GM12878 (cell line): ENCODE results near the gene PROSER2. TPM values are rescaled to one million over a fixed set of nuclear protein-coding genes. Genes with fewer than 3 reads are reported as not detected.

Experiments
- ATAC-seq: fragments of 200-7000 bp; cut with Tn5 transposase; 3 replicates; pipeline ENCODE4 v1.9.1; 2020; ENCODE audit warnings: mild to moderate bottlenecking, moderate library complexity
- BruUV-seq: library from RNA; stranded (reverse); fragments of 400-500 nt; replicated peaks from 2 replicates; lab custom pipeline; 2021; lab: Mats Ljungman, UMichigan
- CTCF ChIA-PET: fragments of 300-600 bp; sonication (Branson Sonifier 250); formaldehyde crosslinking; extraction: SDS; loops from one replicate; lab custom pipeline; 2021; ENCODE audit warnings: inconsistent platforms; lab: Yijun Ruan, JAX
- POLR2A ChIA-PET: fragments of 350-600 bp; formaldehyde crosslinking; extraction: SDS; loops from one replicate; lab custom pipeline; 2021; ENCODE audit warnings: inconsistent platforms; lab: Charles Lee
- RAD21 ChIA-PET: fragments of 300-600 bp; sonication (Branson Sonifier 250); formaldehyde crosslinking; loops from one replicate; lab custom pipeline; 2023; ENCODE audit warnings: antibody characterized with exemption; ENCODE audit not compliant: unreplicated experiment; lab: Charles Lee
- SMC1A ChIA-PET: fragments of 300-600 bp; sonication (Branson Sonifier 250); formaldehyde crosslinking; loops from one replicate; lab custom pipeline; 2023; ENCODE audit not compliant: unreplicated experiment, uncharacterized antibody; lab: Charles Lee
- DNase-seq: peaks from one replicate; pipeline ENCODE4 v3.0.0-alpha.2; 2011; ENCODE audit warnings: low read depth, low spot score
- FAIRE-seq: peaks from 3 replicates; lab custom pipeline; 2011; peaks lifted over from hg19 to GRCh38; lab: Jason Lieb, UNC
- H2AFZ ChIP-seq: 2 replicates; pipeline ENCODE4 v1.6.0; 2011; ENCODE audit warnings: low read depth, low read length, control low read depth; ENCODE audit not compliant: control insufficient read depth
- H3K27ac ChIP-seq: 2 replicates; pipeline ENCODE4 v1.5.1; 2011; ENCODE audit warnings: control low read depth; ENCODE audit not compliant: control insufficient read depth, insufficient read depth
- H3K27me3 ChIP-seq, 2 experiments: replicated peaks in 1 of 2; 2 replicates each; pipeline versions ENCODE4 v1.6.0 to v1.6.1; 2011; ENCODE audit warnings: low read length in 1 of 2; ENCODE audit not compliant: control insufficient read depth in 2 of 2, insufficient read depth in 2 of 2
- H3K36me3 ChIP-seq, 2 experiments: 2 replicates each; pipeline ENCODE4 v1.5.1; 2011; ENCODE audit warnings: low read length in 1 of 2; ENCODE audit not compliant: control insufficient read depth in 2 of 2, insufficient read depth in 2 of 2
- H3K4me1 ChIP-seq: 2 replicates; pipeline ENCODE4 v1.6.1; 2011; ENCODE audit warnings: mild to moderate bottlenecking, low read length, moderate library complexity, mixed read lengths; ENCODE audit not compliant: control insufficient read depth, insufficient read depth
- H3K4me2 ChIP-seq: 2 replicates; pipeline ENCODE4 v1.6.0; 2011; ENCODE audit warnings: control low read depth; ENCODE audit not compliant: control insufficient read depth, insufficient read depth
- H3K4me3 ChIP-seq: fragments of 200-600 bp; sonication (generic); 2 replicates; pipeline ENCODE4 v1.5.1; 2016
- H3K79me2 ChIP-seq: 2 replicates; pipeline ENCODE4 v1.6.0; 2011; ENCODE audit warnings: low read length; ENCODE audit not compliant: control insufficient read depth, insufficient read depth
- H3K9ac ChIP-seq: 2 replicates; pipeline ENCODE4 v1.8.0; 2011; ENCODE audit warnings: low read length, control low read depth, mixed read lengths; ENCODE audit not compliant: control insufficient read depth, insufficient read depth
- H3K9me3 ChIP-seq: replicated peaks from 3 replicates; pipeline ENCODE4 v1.5.1; 2011; ENCODE audit warnings: mild to moderate bottlenecking, low read length; ENCODE audit not compliant: control insufficient read depth, insufficient read depth
- H4K20me1 ChIP-seq: 2 replicates; pipeline ENCODE4 v1.6.0; 2011; ENCODE audit not compliant: control insufficient read depth, insufficient read depth
- BACH1 ChIP-seq: fragments of 450-650 bp; IDR thresholded peaks from 2 replicates; pipeline ENCODE4 v1.6.1; 2017; ENCODE audit warnings: mild to moderate bottlenecking, borderline replicate concordance
- CEBPZ ChIP-seq: fragments of 150-350 bp; IDR thresholded peaks from 2 replicates; pipeline ENCODE4 v1.6.1; 2016; ENCODE audit warnings: low read depth, low read length
- CHD2 ChIP-seq: IDR thresholded peaks from 2 replicates; pipeline ENCODE4 v1.6.1; 2011; ENCODE audit warnings: low read depth, low read length, improper control_type of control experiment, borderline replicate concordance
- E2F4 ChIP-seq: IDR thresholded peaks from 2 replicates; pipeline ENCODE4 v1.6.1; 2012; ENCODE audit warnings: low read depth, low read length, improper control_type of control experiment
- ELK1 ChIP-seq: IDR thresholded peaks from 2 replicates; pipeline ENCODE4 v1.6.1; 2012; ENCODE audit warnings: low read depth, low read length, improper control_type of control experiment
- IKZF2 ChIP-seq, 2 experiments: fragments of 450-650 bp; IDR thresholded peaks; 2 replicates each; pipeline ENCODE4 v1.6.1; 2017; ENCODE audit warnings: mild to moderate bottlenecking in 2 of 2, moderate library complexity in 2 of 2
- MTA2 ChIP-seq: fragments of 450-650 bp; IDR thresholded peaks from 2 replicates; pipeline ENCODE4 v1.6.1; 2016; ENCODE audit warnings: low read depth, mild to moderate bottlenecking, moderate library complexity
- MYC ChIP-seq: IDR thresholded peaks from 2 replicates; pipeline ENCODE4 v1.6.1; 2011; ENCODE audit warnings: mild to moderate bottlenecking, low read length, moderate library complexity, inconsistent platforms; ENCODE audit not compliant: insufficient read depth, insufficient replicate concordance, insufficient read length, severe bottlenecking
- NFXL1 ChIP-seq: fragments of 450-650 bp; IDR thresholded peaks from 2 replicates; pipeline ENCODE4 v1.6.1; 2017; ENCODE audit warnings: antibody characterized with exemption, mild to moderate bottlenecking, borderline replicate concordance
- NFYA ChIP-seq: IDR thresholded peaks from 2 replicates; pipeline ENCODE4 v1.6.1; 2011; ENCODE audit warnings: low read depth, mild to moderate bottlenecking, low read length, improper control_type of control experiment, borderline replicate concordance
- SKIL ChIP-seq: fragments of 450-650 bp; IDR thresholded peaks from 2 replicates; pipeline ENCODE4 v1.6.1; 2017; ENCODE audit warnings: mild to moderate bottlenecking, low read depth, inconsistent platforms; ENCODE audit not compliant: poor library complexity, severe bottlenecking
- WGBS: methylation state at CpG from one replicate; pipeline ENCODE4 v1.1.6; 2016; ENCODE audit warnings: low lambda C conversion rate; ENCODE audit not compliant: insufficient replicate concordance, insufficient coverage; ENCODE audit errors: missing lambda C conversion rate; 5-methylcytosine and 5-hydroxymethylcytosine counted together
- in situ Hi-C: fragments of 300-500 bp; cut with MboI; formaldehyde crosslinking; loops from 9 replicates; pipeline ENCODE4 v1.14.3; 2018; ENCODE audit warnings: mixed read lengths
- intact Hi-C: fragments of 100-400 bp; cut with micrococcal nuclease; formaldehyde crosslinking; loops from one replicate; pipeline ENCODE4 v1.14.2; 2022; ENCODE audit not compliant: unreplicated experiment
- polyA plus RNA-seq, 11 experiments: library from polyadenylated mRNA; depleted of rRNA in 4 of 11; unstranded in 6 of 11; stranded (reverse) in 5 of 11; fragments of >200 nt; fragmentation: Nextera tagmentation in 4 of 11; fragmentation: Illumina TruSeq in 1 of 11; extraction: Ambion mirVana in 4 of 11; extraction: Trizol in 1 of 11; gene quantifications; 1 replicate in 1 of 11; 2 replicates in 10 of 11; pipeline versions ENCODE4 v1.2.1 to v1.2.3, GENCODE V29; 2011 to 2016; ENCODE audit warnings: inconsistent platforms in 2 of 11, missing spikeins in 2 of 11, low read depth in 1 of 11
- total RNA-seq, 4 experiments: library from RNA; depleted of rRNA in 3 of 4; stranded (reverse); fragments of >200 nt in 3 of 4; fragmentation: Illumina TruSeq in 1 of 4; extraction: Trizol in 1 of 4; gene quantifications; 2 replicates each; pipeline versions ENCODE4 v1.2.1 to v1.2.3, GENCODE V29; 2013 to 2021

Gene PROSER2
- total and polyA plus RNA-seq, 10 of the 15 experiments (the other 5 are each of a cell fraction or from before 2014, with no cell fraction given): 0.04 to 0.25 (median 0.07) TPM; not detected in 6

- intact Hi-C loops: no loop called here
- in situ Hi-C loops: no loop called here
- Histone ChIP-seq H3K9ac (no peak overlapping the region), H3K9me3 (no peaks in the 10 kb centered on the region), H3K27me3 (peaks cover 0 to 2% of the 10 kb centered on the region in 2 experiments; a peak in 2 of 4 replicates), H3K4me1 (peaks cover 4% of the 10 kb centered on the region), H2AFZ (no peak overlapping the region), H3K79me2 (no peaks in the 10 kb centered on the region), H3K4me2 (no peak overlapping the region), H3K27ac (no peak overlapping the region), H4K20me1 (no peaks in the 10 kb centered on the region), H3K36me3 (no peaks in the 10 kb centered on the region), H3K4me3 (no peak overlapping the region)
- BruUV-seq: no TSS peak
- 87% methylated on average over 69 of the region's 78 CpGs for WGBS
- no peak for FAIRE-seq
- ChIA-PET SMC1A (no interaction called here), RAD21 (no interaction called here), POLR2A (no interaction called here), CTCF (no interaction called here)
- no peak for DNase-seq
- ATAC-seq: no peak
- TF ChIP-seq E2F4 (no peak), MYC (no peak), IKZF2 (IDR thresholded peaks at IDR 0.05) (no peak), NFYA (no peak), SKIL (no peak), CHD2 (no peak), CEBPZ (no peak), MTA2 (no peak), BACH1 (no peak), NFXL1 (no peak), ELK1 (no peak)
These were observed 46.7 kb downstream of the PROSER2 start for GRCh38 chr10:11869743-11870460.
